ENCODE data around the gene THEMIS2. TPM values are rescaled to one million over a fixed set of nuclear protein-coding genes. Genes with fewer than 3 reads are reported as not detected.

The THEMIS2 gene
- total RNA-seq, 1 donor from 2014 or later: 21.9 TPM

- intact Hi-C loops (cut with DNase I): no loop called here
- H3K27ac ChIP-seq: no peak overlapping the region
- H3K27me3 ChIP-seq: no peaks in the 10 kb centered on the region
- DNase-seq (ENCODE audit: extremely low spot score in 2 of 2): no peak
- H3K9me3 ChIP-seq: no peaks in the 10 kb centered on the region
- no peaks in the 10 kb centered on the region for H3K36me3 ChIP-seq
- H3K4me1 ChIP-seq: no peaks in the 10 kb centered on the region
- no peak overlapping the region for H3K4me3 ChIP-seq
- no peak for TF ChIP-seq CTCF (IDR thresholded peaks at IDR 0.05)
- TF ChIP-seq POLR2AphosphoS5 (IDR thresholded peaks at IDR 0.05; ENCODE audit: insufficient read depth in 1 of 2, low read depth in 1 of 2): no peak
- no peak for TF ChIP-seq POLR2A (IDR thresholded peaks at IDR 0.05)
Measured at GRCh38 chr1:27884006-27884954, 11.9 kb downstream of the THEMIS2 start.

GRCh38 chr1:27885114-27885528 lies 12.8 kb downstream of the THEMIS2 start:
- H3K4me3 ChIP-seq: no peak overlapping the region
- intact Hi-C loops (cut with DNase I): no loop called here
- H3K9me3 ChIP-seq: no peaks in the 10 kb centered on the region
- H3K4me1 ChIP-seq: no peaks in the 10 kb centered on the region
- H3K27ac ChIP-seq: no peak overlapping the region
- DNase-seq (ENCODE audit: extremely low spot score in 2 of 2): no peak
- TF ChIP-seq CTCF (IDR thresholded peaks at IDR 0.05) (no peak), POLR2AphosphoS5 (IDR thresholded peaks at IDR 0.05; ENCODE audit: insufficient read depth in 1 of 2, low read depth in 1 of 2) (no peak), POLR2A (IDR thresholded peaks at IDR 0.05) (no peak)
- H3K27me3 ChIP-seq: no peaks in the 10 kb centered on the region
- no peaks in the 10 kb centered on the region for H3K36me3 ChIP-seq

- H3K36me3 ChIP-seq: peaks cover 0 to 6% of the 10 kb centered on the region in 2 donors
- DNase-seq (ENCODE audit: extremely low spot score in 2 of 2): no peak
- H3K4me3 ChIP-seq: no peak overlapping the region
- H3K27me3 ChIP-seq: no peaks in the 10 kb centered on the region
- H3K9me3 ChIP-seq: no peaks in the 10 kb centered on the region
- no peak overlapping the region for H3K27ac ChIP-seq
- intact Hi-C loops (cut with DNase I): no loop called here
- TF ChIP-seq CTCF (IDR thresholded peaks at IDR 0.05) (no peak), POLR2AphosphoS5 (IDR thresholded peaks at IDR 0.05; ENCODE audit: insufficient read depth in 1 of 2, low read depth in 1 of 2) (no peak), POLR2A (IDR thresholded peaks at IDR 0.05) (no peak)
- no peaks in the 10 kb centered on the region for H3K4me1 ChIP-seq
Measured at GRCh38 chr1:27885621-27886352, 13.4 kb downstream of the THEMIS2 start.

- no peak overlapping the region for H3K27ac ChIP-seq
- TF ChIP-seq POLR2AphosphoS5 (IDR thresholded peaks at IDR 0.05; ENCODE audit: insufficient read depth in 1 of 2, low read depth in 1 of 2) (no peak), POLR2A (IDR thresholded peaks at IDR 0.05) (no peak), CTCF (IDR thresholded peaks at IDR 0.05) (no peak)
Measured at GRCh38 chr1:27886353-27886679, 14.0 kb downstream of the THEMIS2 start.

More at GRCh38 chr1:27886353-27886679, 14.0 kb downstream of the THEMIS2 start:
- no peaks in the 10 kb centered on the region for H3K9me3 ChIP-seq
- H3K27me3 ChIP-seq: no peaks in the 10 kb centered on the region
- peaks cover 0 to 12% of the 10 kb centered on the region in 2 donors for H3K36me3 ChIP-seq
- no peak for DNase-seq (ENCODE audit: extremely low spot score in 2 of 2)
- intact Hi-C loops (cut with DNase I): no loop called here
- no peak overlapping the region for H3K4me3 ChIP-seq
- no peaks in the 10 kb centered on the region for H3K4me1 ChIP-seq

Measured in vagina (tissue), 2 donors.